NCI-H1092 (cell line): ENCODE data around the gene PLXDC1.

Experiments
- DNase-seq: peaks from one replicate; lab custom pipeline; 2025; lab: John Stamatoyannopoulos, UW

The PLXDC1 gene

DNA sequence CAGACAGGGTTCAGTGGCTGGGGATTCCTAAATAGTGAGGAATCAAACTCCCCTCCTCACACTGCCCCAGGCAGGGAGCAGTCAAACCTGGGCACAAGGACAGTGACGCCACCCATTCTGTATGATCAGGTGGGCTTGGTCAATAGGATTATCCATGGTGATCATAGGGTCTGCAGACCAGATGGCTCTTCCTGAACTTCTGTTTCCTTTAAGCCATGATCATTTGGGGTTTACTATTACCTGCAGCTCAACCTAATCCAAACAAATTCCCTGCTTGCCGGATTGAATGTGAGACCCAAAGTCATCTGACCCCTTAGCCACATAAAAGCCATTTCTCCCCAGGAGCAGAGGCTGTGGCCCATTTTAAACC is 54.3 kb downstream of the PLXDC1 start:
- DNase-seq: no peak

DNA sequence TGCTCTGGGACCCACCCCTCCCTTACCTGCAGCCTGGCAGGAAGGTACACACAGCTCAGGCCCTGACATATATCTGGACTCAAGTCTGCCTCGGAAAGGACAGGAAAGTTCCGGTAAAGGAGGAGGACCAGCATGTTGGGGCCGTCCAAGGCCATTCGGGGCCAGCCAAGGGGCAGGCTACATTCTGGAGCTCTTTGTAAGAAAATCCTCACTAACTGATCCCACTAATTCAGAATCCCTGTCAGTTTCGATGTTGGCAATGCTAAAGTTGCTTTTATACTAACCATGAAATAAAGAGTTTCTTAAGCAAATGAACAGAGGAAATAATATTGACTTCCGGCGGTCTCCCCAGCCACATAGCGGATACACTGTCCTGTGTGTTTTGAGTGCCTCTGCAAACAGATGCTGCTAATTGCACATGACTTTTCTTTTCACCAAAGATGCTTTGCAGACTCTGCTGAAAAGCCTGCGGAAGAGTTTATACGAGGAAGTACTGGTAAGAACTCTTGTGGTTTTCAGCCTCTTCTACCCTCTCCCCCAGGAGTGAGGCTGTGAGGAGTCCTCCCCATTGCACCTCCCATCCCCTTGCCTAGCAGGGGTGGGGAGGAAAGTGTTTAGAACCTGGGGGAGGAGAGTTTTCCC is 54.8 kb downstream of the PLXDC1 start:
- DNase-seq: no peak

DNA sequence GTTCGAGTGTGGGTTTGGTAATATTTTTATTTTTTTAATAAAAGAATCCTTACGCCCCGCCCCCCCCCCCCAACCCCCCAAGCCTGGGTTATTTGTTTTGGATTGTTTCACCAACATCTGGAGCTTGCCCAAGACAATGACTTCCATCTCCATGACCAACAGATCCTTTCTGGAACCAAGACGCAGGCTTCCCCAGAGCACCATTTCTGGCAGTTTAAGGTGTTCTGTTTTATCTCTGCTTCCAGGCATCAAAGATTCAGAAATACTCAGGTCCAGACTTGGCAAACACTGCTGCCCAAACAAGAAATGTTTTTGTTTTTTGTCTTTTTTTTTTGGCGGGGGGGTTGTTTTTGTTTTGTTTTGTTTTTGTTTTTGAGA is 56.1 kb downstream of the PLXDC1 start:
- no peak for DNase-seq

DNA sequence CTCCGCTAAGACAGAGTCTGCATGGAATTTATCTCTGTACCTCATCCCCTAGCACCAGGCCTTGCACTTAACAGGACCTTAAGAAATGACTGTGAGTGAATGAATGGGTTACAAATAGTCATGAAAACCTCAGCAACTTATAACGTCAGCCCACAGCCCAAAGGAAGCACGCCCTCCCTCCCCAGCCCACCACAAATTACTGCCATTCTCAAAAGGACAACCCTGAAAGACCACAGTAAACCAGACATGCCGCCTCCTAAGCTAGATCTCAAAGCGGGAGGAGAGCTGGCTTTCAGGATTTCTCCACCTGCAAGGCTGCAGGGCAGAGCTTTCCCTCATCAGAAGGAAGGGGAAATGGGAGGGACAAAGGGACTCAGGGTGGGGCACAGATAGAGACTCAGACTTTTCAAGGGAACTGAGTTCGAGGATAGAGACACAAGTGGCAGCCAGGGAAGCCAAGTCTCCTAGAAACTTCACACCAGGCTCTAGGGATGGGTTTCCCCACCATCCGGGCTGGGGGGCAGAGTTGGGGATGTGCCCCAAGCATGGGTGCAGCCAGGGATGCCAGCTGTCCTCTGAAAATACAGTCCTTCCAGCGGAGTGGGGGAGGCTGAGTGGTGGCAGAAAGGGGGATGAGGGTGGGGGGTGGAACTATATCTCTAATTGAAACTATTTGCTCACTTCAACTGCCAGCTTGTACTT is 56.7 kb downstream of the PLXDC1 start:
- DNase-seq: no peak

DNA sequence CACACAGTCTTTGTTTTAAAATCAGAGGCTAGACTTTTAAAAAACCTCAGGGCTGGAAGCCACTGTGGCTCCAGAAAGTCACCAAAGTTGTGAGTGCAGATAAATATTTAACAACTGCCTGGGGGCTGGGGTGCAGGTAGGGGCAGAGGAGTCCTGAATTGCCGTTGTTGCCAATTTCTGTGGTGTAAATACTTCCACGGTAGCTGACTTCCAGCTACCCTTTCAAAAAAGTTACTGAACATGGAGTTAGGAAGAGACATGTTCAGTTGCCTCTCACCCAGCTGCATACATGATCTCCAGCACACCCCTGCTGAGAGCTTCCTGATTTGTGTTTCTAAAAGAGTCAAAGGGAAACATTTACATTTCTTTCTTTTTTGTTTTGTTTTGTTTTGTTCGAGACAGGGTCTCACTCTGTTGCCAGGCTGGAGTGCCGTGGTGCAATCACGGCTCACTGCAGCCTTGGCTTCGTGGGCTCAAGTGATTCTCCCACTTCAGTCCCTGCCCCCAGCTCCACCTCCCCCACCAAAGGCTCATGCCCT is 58.7 kb downstream of the PLXDC1 start:
- no peak for DNase-seq

DNA sequence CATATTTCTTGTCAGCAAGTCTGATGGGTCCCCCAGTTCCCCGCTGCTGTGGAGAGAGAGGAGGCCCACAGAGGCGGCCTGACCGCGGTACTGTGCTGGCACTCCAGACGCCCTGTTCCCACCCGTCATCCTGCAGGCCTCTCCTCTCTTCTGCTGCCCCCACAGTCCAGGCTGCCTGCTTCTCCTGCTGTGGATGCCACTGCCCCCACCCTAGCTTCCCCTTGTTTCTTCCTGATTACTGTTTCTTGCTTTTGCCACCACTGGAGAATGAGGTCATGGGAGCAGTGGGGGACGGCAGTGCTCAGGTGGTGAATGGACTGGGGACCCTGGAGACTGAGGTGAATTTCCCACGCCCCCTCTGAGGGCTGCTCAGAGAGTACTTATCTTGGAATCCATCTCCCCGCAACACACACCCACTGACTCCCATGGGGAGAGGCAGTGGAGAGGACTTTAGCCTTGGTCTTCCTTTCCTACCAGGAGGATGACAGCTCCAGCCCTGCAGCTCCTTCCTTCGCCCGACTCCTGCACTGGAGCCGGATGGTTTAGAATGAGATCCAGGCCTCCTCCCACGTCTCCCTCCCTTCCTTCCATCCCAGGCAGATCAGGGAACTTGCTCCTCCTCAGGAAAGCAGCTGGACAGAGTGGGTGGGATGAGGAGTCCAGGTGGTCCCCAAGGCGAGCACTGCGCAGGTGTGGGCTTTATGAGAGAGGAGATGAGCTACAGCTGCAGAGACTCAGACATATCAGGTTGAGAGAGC is 60.4 kb downstream of the PLXDC1 start:
- DNase-seq: no peak

DNA sequence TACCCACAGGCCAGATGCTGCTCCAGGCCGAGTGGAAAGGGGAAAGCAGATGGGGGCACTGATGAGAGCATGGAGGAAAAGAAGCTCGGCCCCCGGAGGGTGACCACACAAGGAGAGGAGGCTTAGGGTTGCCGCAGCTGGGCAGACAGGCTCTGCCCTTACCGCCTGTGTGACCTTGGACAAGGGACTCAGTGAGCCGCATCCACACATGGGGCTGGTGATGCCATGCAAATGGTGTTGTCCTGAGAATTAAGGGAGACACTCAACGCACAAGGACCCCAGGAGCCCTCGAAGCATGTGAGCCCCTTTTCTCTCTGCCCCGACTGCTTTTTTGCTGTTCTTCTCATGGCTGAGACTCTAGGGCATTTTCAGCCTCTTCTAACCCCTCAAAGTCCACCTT is 61.0 kb downstream of the PLXDC1 start:
- DNase-seq: no peak

DNA sequence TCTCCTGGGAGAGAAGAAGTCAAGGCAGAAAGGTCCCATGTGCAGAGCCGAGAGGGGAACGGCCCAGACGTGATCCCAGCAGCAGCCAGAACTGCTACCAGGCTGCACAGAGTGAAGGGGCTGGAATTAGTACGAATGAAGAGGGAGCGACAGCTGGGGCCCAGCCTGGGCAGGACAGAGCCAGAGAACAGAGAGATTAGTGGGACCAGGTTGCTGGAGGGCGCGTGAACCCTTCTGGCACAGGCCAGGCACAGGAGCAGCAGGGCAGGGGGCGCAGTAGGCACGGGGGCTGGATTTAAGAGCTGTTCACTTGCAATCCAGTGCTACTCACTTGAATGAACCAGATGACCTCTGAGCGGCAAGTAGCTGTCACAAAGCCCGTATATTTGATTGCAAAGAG is 66.9 kb downstream of the PLXDC1 start:
- no peak for DNase-seq

DNA sequence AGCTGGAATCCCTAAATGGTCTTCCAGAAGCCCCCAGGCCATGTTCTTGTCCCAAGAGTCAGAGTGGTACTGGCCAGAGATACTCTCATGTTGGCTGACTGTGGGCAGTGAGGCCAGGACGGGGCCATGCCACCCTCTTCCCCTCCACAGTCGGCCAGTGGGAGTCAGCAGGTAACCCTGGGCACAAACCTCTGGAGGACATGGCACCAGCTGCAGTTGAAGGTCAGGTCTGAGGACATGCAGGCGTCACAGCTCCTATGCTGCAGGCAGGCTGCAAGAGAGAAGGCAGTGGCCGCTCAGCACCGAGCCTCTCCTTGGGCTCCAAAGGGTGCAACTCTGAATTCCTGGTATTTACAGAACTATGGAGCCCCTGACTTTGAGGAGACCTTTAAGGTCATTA is 68.2 kb downstream of the PLXDC1 start:
- no peak for DNase-seq

DNA sequence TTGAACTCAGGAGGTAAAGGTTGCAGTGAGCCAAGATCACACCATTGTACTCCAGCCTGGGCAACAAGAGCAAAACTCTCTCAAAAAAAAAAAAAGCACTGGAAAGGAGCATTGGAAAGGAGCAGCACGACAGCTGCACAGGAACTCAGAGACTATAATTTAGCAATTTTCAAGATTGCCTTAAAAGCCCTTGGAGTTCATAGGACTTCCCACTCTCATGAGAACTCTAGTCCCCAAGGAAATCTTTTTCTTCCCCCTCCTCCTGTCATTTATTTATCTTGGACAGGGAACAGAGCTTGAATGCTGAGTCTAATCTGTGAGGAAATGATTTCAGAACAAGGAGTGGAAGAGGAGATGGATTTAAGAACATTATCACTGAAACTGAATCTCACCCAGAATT is 69.0 kb downstream of the PLXDC1 start:
- no peak for DNase-seq

DNA sequence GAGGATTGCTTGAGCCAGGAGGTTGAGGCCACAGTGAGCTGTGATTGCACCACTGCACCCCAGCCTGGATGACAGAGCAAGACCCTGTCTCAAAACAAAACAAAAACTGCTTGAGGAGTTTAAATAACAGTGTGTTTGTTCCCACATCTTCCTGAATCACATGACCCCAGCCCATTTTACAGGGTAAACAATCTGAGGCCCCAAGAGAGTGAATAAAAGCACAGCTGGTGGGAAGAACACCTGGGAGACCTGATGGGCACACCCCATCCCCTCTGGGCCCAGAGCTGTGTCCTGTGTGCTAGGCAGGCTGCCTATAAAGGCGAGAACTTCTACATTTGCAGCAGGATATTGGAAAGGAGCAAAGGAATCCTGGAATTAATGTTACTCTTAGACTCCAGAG is 69.6 kb downstream of the PLXDC1 start:
- DNase-seq: no peak

DNA sequence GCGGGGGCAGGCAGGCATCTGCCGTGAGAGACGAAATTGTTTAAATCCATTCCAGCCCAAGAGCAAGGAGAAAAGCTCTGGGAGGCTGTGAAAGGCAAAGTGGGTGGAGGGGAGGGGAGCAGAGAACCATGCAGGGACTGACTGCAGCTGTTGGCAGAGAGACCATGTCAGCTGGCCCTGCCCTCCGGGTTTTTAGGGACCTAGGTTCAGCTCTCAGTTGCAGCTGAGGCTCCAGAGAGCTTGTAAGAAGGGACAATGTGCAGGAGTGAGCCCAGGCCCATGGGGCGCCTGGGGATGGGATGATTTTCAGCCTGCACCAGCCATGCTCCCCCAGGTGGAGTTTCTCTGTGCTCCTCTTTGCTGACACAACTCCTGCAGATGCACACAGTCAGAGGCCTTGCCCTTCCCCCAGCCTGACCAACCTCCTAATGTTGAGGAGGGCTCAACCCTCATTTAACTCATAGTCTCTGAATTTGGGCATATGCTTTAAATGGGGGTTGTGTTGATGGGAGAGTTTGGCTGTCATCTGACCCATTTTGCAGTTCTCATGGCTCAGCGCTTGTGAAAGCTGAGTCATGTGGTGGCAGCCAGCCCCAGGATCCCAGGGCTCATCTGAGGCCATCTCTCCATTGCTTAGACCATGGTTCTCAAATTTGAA is 70.9 kb downstream of the PLXDC1 start:
- no peak for DNase-seq

DNA sequence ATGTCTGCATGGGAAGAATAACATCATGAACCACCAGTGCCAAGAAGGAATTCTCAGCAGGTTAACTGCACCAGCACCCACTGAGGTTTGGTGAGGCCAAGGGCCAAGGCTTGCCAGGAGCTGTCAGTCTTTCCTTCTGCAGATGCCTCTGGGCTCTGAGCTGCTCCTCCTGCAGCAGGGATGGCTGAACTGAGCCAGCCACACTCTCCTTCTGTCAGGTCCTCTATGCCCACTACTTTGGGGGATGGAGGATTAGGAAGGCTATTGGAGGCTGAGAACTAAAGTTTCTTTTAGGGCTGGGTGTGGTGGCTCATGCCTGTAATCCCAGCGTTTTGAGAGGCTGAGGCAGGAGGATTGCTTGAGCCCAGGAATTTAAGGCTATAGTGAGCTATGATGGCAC is 71.6 kb downstream of the PLXDC1 start:
- no peak for DNase-seq

DNA sequence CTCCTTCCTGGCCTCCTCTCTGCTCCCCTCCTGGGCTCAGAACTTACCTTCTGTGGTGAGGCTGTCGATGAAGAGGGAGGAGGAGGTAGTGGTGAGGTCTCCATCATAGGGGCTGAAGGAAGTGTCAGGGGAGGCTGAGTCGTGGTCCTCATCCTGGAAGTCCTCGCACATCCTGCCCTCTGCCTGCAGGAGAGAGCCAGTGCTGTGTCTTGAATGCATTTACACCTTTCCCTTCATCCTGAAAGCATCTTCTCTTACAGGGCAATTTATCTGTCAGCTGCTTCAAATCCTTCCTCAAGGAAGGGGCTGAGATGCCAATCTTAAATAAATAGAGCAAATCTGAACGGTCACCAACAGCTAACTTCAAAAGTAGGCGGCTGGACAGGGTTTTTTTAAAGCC is 73.6 kb downstream of the PLXDC1 start:
- DNase-seq: no peak

DNA sequence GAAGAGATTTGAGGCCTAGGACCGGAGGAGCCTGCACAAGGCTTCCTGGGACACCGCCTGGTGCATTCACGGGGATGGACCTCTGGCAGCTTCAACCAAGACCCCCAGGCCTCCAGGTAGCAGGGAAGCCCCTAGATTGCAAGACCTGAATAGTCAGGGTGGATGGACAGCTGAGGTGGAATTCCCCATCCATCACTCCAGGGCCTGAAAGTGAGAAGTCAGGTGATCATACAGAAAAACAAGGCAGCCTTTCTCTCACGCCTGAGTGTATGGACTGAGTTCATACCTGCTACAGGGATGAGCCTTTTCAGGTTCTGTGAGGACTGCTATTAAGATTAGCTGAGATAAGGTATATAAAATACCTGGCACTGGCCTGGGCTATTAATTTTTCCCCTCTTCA is 74.2 kb downstream of the PLXDC1 start:
- no peak for DNase-seq

DNA sequence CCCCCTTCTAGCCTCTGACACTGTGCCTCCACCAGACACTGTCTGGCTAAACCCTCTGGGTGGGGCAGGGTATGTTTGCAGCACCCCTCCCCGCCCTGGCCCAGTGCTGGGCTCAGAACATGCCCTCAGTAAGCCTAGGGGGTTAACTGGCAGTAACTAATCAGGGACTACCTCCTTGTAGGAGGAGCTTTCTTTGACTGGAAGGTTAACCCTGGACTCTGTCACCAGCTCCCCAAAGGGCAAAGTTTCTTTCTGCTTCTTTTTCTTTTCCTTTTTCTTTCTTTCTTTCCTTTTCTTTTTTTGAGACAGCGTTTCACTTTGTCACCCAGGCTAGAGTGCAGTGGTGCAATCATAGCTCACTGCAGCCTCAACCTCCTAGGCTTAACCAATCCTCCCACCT is 76.8 kb downstream of the PLXDC1 start:
- DNase-seq: no peak

DNA sequence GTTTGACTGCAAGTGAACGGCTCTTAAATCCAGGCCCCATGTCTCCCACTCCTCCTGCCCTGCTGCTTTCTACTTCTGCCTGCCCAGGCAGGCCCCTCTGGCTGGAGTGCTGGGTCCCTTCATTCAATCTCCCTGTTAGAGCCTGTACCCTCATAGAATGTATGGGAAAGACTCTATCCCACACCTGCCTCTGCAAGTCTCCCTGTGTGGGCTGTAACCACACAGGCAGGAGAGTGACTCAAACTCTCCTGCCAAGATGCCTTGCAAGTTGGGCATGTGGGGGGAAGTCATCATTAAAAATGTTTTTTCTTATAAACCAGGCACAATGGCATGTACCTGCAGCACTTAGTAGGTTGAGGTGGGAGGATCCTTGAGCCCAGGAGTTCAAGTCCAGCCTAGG is 77.5 kb downstream of the PLXDC1 start:
- DNase-seq: no peak

DNA sequence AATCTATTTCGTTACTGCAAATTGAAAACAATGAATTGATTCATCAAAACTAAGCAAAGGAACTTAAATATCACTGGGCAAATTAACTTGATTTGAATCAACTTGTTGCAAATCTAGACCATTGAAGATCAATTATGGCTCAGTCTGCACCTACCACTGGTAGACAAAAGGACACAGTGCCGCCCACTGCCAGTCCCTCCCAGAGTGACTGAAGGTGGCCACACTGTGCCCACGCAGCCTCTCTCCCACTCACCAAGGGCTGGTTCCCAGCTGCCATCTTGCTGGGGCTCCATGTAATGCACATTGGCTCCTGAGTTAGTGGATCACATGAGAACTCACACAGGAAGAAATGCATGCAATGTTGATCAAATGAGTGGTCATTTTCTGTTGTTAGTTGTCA is 78.1 kb downstream of the PLXDC1 start:
- DNase-seq: no peak

DNA sequence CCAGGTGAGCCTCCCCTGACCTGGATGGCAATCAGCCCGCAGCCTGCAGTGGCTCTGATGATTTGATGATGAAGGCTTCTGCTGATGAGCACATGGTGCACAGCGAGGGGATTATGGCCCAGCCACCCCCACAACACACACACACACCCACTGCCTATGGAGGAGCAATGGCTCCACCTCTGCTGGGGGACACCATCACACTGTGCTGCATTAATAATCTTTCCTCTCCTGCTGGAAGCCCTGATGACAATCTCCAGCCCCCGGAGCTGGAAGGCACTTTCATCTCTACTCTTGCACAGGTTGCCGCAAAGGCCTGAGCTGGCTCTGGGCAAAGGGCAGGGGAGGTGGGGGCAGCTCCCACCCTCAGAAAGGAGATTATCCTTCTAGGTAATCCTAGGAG is 79.9 kb downstream of the PLXDC1 start:
- no peak for DNase-seq

DNA sequence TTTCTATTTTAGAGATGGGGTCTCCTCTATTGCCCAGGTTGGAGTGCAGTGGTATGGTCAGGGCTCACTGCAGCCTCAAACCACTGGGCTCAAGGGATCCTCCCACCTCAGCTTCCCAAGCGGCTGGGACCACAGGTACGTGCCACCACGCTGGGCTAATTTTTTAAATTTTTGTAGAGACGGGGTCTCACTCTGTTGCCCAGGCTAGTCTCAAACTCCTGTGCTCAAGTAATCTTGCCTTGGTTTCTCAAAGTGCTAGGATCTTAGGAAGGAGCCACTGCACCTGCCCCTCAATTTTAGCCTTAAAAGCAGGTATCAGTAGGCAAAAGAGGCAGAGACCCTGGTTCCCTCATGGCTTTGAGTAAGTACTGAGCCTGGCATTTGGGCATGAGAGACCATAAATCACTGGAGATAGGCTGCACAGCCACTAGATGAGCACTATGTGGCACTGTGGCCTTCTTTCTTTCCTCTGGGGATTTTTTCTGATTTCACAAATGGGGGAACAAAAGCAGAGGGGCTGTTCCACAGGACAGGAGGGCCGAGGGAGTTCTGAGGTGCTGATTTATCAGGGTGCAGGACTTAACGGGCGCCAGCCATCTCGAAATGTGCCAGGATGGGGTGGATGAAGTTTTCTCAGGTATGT is 82.2 kb downstream of the PLXDC1 start:
- DNase-seq: peak; percentile 44

DNA sequence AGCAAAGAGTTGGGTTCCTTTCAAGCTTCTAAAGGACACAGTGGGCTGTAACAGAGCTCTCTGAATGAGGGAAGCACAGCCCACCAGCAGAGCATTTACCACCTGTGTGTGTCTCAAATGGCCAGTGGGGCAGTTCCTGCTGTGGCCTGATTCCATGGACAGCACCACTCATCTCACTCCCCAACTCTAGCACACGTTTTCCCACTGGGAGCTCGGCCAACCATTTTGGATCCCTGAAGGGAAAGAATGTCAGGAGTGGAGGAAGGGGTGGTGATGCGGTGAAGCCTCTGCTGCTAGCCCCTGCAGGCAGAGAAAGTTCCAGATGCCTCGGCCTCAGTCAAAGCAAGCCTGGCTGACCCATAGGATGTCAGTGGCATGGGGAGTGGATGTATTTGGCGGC is 86.6 kb downstream of the PLXDC1 start:
- DNase-seq: no peak

DNA sequence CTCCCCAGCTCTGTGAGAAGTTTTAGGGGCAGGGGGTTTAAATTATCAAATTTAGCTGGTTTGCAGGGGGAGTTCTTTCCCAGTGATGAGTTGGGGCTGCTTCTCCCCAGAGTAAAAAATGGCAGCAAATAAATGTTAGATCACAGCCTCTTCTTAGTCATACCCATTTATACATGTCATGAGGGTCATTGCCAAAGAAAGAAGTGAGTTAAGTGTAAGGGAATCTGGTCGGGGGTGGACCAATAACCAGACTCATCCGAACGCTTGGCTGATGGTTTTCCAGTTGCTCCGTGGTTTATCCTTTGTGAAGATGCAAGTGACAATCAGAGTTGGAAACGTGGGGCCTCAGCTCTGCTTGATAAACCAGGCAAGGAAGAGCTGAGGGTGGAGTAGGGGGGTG is 87.1 kb downstream of the PLXDC1 start:
- no peak for DNase-seq
